HCT116 (cell line): ENCODE results near the gene KANSL1. TPM values are rescaled to one million over a fixed set of nuclear protein-coding genes. Genes with fewer than 3 reads are reported as not detected.

Source experiments
- ATAC-seq: fragments of 200-7000 bp; cut with Tn5 transposase; 2 replicates; pipeline ENCODE4 v1.9.1; 2020; ENCODE audit warnings: mild to moderate bottlenecking, moderate library complexity
- BruUV-seq: library from RNA; stranded (reverse); fragments of 400-500 nt; replicated peaks from 2 replicates; lab custom pipeline; 2021; lab: Mats Ljungman, UMichigan
- CTCF ChIA-PET: fragments of 300-600 bp; sonication (Branson Sonifier 250); formaldehyde crosslinking; loops from one replicate; lab custom pipeline; 2021; ENCODE audit warnings: antibody characterized with exemption; lab: Charles Lee
- POLR2A ChIA-PET: fragments of 300-600, 350-600 bp; sonication (Branson Sonifier 250); formaldehyde crosslinking; loops from one replicate; lab custom pipeline; 2021; ENCODE audit warnings: antibody characterized with exemption; lab: Charles Lee
- RAD21 ChIA-PET, 2 experiments: fragments of 300-600 bp; sonication (Branson Sonifier 250); formaldehyde crosslinking; loops; one replicate each; lab custom pipeline; 2023; ENCODE audit warnings: low total read pairs in 2 of 2; ENCODE audit not compliant: uncharacterized antibody in 2 of 2, unreplicated experiment in 2 of 2, low non-redundant PET in 1 of 2; lab: Charles Lee
- DNase-seq: peaks from one replicate; pipeline ENCODE4 v3.0.0-alpha.2; 2010; ENCODE audit warnings: low read depth, low spot score
- H2AFZ ChIP-seq: fragments of 200-600 bp; shearing (Covaris generic), sonication (generic); 2 replicates; pipeline ENCODE4 v1.6.1; 2017; ENCODE audit warnings: low read depth, mixed run types, mixed read lengths, antibody characterized with exemption, low read length; ENCODE audit not compliant: poor library complexity, severe bottlenecking
- H3K27ac ChIP-seq: 2 replicates; pipeline ENCODE4 v1.5.1; 2012; ENCODE audit warnings: low read depth, low read length
- H3K27me3 ChIP-seq: fragments of 200-600 bp; sonication (generic); 2 replicates; pipeline ENCODE4 v1.6.1; 2016; ENCODE audit warnings: mixed run types, low read length, mixed read lengths; ENCODE audit not compliant: insufficient read depth
- H3K36me3 ChIP-seq, 2 experiments: fragments of 200-500 bp in 1 of 2; fragments of 200-600 bp in 1 of 2; sonication (Bioruptor generic) in 1 of 2; sonication (generic) in 1 of 2; 2 replicates each; pipeline versions ENCODE4 v1.5.1 to v1.6.1; 2014 to 2016; ENCODE audit warnings: low read length in 2 of 2, inconsistent platforms in 1 of 2, mixed read lengths in 1 of 2, mixed run types in 1 of 2; ENCODE audit not compliant: insufficient read depth in 2 of 2, control insufficient read depth in 1 of 2
- H3K4me1 ChIP-seq, 2 experiments: fragments of 200-600 bp in 1 of 2; sonication (generic) in 1 of 2; 2 replicates each; pipeline versions ENCODE4 v1.5.1 to v1.6.1; 2012 to 2017; ENCODE audit warnings: low read length in 2 of 2, inconsistent platforms in 1 of 2, mild to moderate bottlenecking in 1 of 2, mixed read lengths in 1 of 2, mixed run types in 1 of 2, moderate library complexity in 1 of 2; ENCODE audit not compliant: insufficient read depth in 2 of 2, control insufficient read depth in 1 of 2
- H3K4me2 ChIP-seq: fragments of 200-600 bp; sonication (generic); 2 replicates; pipeline ENCODE4 v1.6.1; 2017; ENCODE audit warnings: mixed run types, low read length, mixed read lengths
- H3K4me3 ChIP-seq, 2 experiments: fragments of 200-600 bp in 1 of 2; sonication (generic) in 1 of 2; replicated peaks in 1 of 2; 2 replicates each; pipeline ENCODE4 v1.5.1; 2011 to 2016; ENCODE audit warnings: low read length in 2 of 2, control low read depth in 1 of 2, low read depth in 1 of 2, mild to moderate bottlenecking in 1 of 2, mixed read lengths in 1 of 2, mixed run types in 1 of 2
- H3K79me2 ChIP-seq: fragments of 200-600 bp; sonication (generic); 2 replicates; pipeline ENCODE4 v1.6.1; 2017; ENCODE audit warnings: mild to moderate bottlenecking, mixed run types, low read length, moderate library complexity, mixed read lengths; ENCODE audit not compliant: insufficient read depth
- H3K9ac ChIP-seq: fragments of 200-600 bp; sonication (generic); 2 replicates; pipeline ENCODE4 v1.6.1; 2016; ENCODE audit warnings: low read length, mixed read lengths
- H3K9me2 ChIP-seq: fragments of 200-600 bp; sonication (generic), shearing (Covaris generic); 2 replicates; pipeline ENCODE4 v1.6.1; 2017; ENCODE audit warnings: mixed run types, mild to moderate bottlenecking, moderate library complexity; ENCODE audit not compliant: insufficient read depth
- H3K9me3 ChIP-seq, 2 experiments: fragments of 200-500 bp in 1 of 2; fragments of 200-600 bp in 1 of 2; sonication (Bioruptor generic) in 1 of 2; sonication (generic) in 1 of 2; 2 replicates each; pipeline ENCODE4 v1.6.1; 2014 to 2017; ENCODE audit warnings: low read length in 2 of 2, mixed read lengths in 2 of 2, inconsistent platforms in 1 of 2, low read depth in 1 of 2, mild to moderate bottlenecking in 1 of 2, mixed run types in 1 of 2, moderate library complexity in 1 of 2; ENCODE audit not compliant: control insufficient read depth in 1 of 2, insufficient read depth in 1 of 2
- H4K20me1 ChIP-seq: fragments of 200-600 bp; sonication (generic), shearing (Covaris generic); 2 replicates; pipeline ENCODE4 v1.6.1; 2017; ENCODE audit warnings: mixed run types, mild to moderate bottlenecking, moderate library complexity; ENCODE audit not compliant: insufficient read depth
- CBX3 ChIP-seq: IDR thresholded peaks from 2 replicates; pipeline ENCODE4 v1.6.1; 2012; ENCODE audit warnings: low read depth
- EGR1 ChIP-seq: IDR thresholded peaks from 2 replicates; pipeline ENCODE4 v1.6.1; 2012; ENCODE audit warnings: low read depth
- ELF1 ChIP-seq: IDR thresholded peaks from 2 replicates; pipeline ENCODE4 v1.6.1; 2012; ENCODE audit warnings: low read depth, borderline replicate concordance
- EZH2phosphoT487 ChIP-seq: fragments of 200-600 bp; IDR thresholded peaks from 2 replicates; pipeline ENCODE4 v1.6.1; 2018; ENCODE audit warnings: antibody characterized with exemption, borderline replicate concordance
- FOSL1 ChIP-seq: IDR thresholded peaks from 2 replicates; pipeline ENCODE4 v1.6.1; 2012; ENCODE audit warnings: low read depth
- JUND ChIP-seq: IDR thresholded peaks from 2 replicates; pipeline ENCODE4 v1.6.1; 2012
- POLR2A ChIP-seq: IDR thresholded peaks from 2 replicates; pipeline ENCODE4 v1.7.0; 2011; ENCODE audit warnings: borderline replicate concordance; ENCODE audit not compliant: insufficient read depth, insufficient read length; ENCODE audit errors: extremely low read depth
- POLR2AphosphoS5 ChIP-seq: IDR thresholded peaks from 2 replicates; pipeline ENCODE4 v1.6.1; 2011; ENCODE audit warnings: mild to moderate bottlenecking, low read depth, low read length, moderate library complexity
- RAD21 ChIP-seq: IDR thresholded peaks from 2 replicates; pipeline ENCODE4 v1.6.1; 2012; ENCODE audit warnings: low read depth, mild to moderate bottlenecking
- TCF7L2 ChIP-seq: IDR thresholded peaks from 2 replicates; pipeline ENCODE4 v1.7.0; 2011; ENCODE audit warnings: borderline replicate concordance, inconsistent platforms; ENCODE audit not compliant: insufficient read depth, insufficient read length; ENCODE audit errors: extremely low read depth
- ZFX ChIP-seq: fragments of 450-650 bp; IDR thresholded peaks from 2 replicates; pipeline ENCODE4 v1.6.1; 2017
- ZNF274 ChIP-seq: fragments of 200-500 bp; sonication (Bioruptor generic); IDR thresholded peaks from 2 replicates; pipeline ENCODE4 v1.6.1; 2014; ENCODE audit warnings: mild to moderate bottlenecking, low read depth, low read length, inconsistent platforms
- intact Hi-C: fragments of 100-400 bp; cut with micrococcal nuclease; formaldehyde crosslinking; loops from 2 replicates; pipeline ENCODE4 v1.10.0; 2022
- total RNA-seq: library from RNA; stranded (reverse); gene quantifications from one replicate; pipeline ENCODE4 v1.2.1, GENCODE V29; 2021; ENCODE audit not compliant: unreplicated experiment
- TF ChIP-seq, protein P1 (sequence below): IDR thresholded peaks from 2 replicates; pipeline ENCODE4 v1.6.1; 2012; ENCODE audit warnings: low read depth
- TF ChIP-seq, protein P2 (sequence below), 3 experiments: fragments of 200-600 bp in 1 of 3; sonication (generic) in 1 of 3; IDR thresholded peaks in 2 of 3; conservative IDR thresholded peaks in 1 of 3; 2 replicates each; pipeline ENCODE4 v1.5.1; 2012 to 2017; ENCODE audit warnings: low read depth in 2 of 3, low read length in 2 of 3, antibody characterized with exemption in 1 of 3, borderline replicate concordance in 1 of 3, control low read depth in 1 of 3, mild to moderate bottlenecking in 1 of 3, mixed read lengths in 1 of 3, mixed run types in 1 of 3, moderate library complexity in 1 of 3; ENCODE audit not compliant: insufficient read depth in 1 of 3
- TF ChIP-seq, protein P3 (sequence below): IDR thresholded peaks from 2 replicates; pipeline ENCODE4 v1.6.1; 2012
- TF ChIP-seq, protein P4 (sequence below): IDR thresholded peaks from 2 replicates; pipeline ENCODE4 v1.6.1; 2012

The KANSL1 gene
- total RNA-seq, 1 experiment from 2014 or later = 77.5 TPM

DNA sequence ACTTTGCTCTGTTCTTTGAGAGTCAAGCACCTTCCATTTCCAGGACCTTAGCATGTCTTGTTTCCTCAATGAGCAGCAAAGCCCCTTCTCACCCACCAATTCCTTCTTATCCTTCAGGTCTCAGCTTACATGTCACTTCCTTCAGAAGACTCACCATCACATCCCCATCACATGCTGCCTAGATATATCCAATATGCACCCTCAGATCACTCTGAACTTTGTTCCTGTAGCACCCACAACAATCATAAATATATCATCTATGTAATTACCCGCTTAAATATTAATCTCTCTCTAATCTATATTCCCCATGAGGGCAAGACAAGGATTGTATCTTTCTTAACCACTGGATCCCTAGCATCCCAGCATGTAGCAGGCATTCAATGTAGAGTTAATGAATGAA, 30.4 kb downstream of the KANSL1 start:
- no peak for ATAC-seq

DNA sequence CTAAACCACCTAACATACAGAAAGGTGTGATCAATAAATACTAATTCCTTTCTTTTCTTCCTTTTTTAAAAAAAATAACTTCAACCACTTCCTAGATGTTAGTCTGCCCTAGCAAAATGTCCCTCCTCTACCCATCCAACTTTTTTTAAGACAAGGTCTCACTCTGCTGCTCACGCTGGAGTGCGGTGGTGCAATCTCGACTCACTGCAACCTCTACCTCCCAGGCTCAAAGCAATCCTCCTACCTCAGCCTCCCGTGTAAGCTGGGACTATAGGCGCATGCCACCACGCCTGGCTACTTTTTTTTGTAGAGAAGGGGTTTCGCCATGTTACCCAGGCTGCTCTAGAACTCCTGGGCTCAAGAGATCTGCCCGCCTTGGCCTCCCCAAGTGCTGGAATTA, 33.1 kb downstream of the KANSL1 start:
- Histone ChIP-seq H3K4me3 (no peak overlapping the region), H3K4me2 (no peak overlapping the region), H3K9ac (no peak overlapping the region), H2AFZ (no peak overlapping the region), H3K4me1 (peaks cover 7 to 11% of the 10 kb centered on the region in 2 experiments; a peak in 2 of 4 replicates), H3K36me3 (no peaks in the 10 kb centered on the region), H3K27ac (no peak overlapping the region), H3K9me2 (no peaks in the 10 kb centered on the region), H3K79me2 (peaks cover 98% of the 10 kb centered on the region), H3K27me3 (no peaks in the 10 kb centered on the region), H3K9me3 (no peaks in the 10 kb centered on the region), H4K20me1 (peaks cover 59% of the 10 kb centered on the region; the same call in 1 of the 2 replicates)
- BruUV-seq = no TSS peak
- RAD21 ChIA-PET = no interaction called here
- DNase-seq = no peak
- intact Hi-C loops = no loop called here
- POLR2A ChIA-PET = interaction anchor here (1.2 kb wide), 1 partner anchor 33 kb away, joined by 3 read pairs; the partner anchor contains the start of gene KANSL1
- no peak for ATAC-seq
- CTCF ChIA-PET = interaction anchor here (2.3 kb wide), 1 partner anchor 33 kb away, joined by 8 read pairs; the partner anchor contains the start of gene KANSL1
- TF ChIP-seq FOSL1 (no peak), TCF7L2 (no peak), EZH2phosphoT487 (no peak), ZFX (no peak), EGR1 (no peak), CBX3 (no peak)
- TF ChIP-seq, protein P1, sequence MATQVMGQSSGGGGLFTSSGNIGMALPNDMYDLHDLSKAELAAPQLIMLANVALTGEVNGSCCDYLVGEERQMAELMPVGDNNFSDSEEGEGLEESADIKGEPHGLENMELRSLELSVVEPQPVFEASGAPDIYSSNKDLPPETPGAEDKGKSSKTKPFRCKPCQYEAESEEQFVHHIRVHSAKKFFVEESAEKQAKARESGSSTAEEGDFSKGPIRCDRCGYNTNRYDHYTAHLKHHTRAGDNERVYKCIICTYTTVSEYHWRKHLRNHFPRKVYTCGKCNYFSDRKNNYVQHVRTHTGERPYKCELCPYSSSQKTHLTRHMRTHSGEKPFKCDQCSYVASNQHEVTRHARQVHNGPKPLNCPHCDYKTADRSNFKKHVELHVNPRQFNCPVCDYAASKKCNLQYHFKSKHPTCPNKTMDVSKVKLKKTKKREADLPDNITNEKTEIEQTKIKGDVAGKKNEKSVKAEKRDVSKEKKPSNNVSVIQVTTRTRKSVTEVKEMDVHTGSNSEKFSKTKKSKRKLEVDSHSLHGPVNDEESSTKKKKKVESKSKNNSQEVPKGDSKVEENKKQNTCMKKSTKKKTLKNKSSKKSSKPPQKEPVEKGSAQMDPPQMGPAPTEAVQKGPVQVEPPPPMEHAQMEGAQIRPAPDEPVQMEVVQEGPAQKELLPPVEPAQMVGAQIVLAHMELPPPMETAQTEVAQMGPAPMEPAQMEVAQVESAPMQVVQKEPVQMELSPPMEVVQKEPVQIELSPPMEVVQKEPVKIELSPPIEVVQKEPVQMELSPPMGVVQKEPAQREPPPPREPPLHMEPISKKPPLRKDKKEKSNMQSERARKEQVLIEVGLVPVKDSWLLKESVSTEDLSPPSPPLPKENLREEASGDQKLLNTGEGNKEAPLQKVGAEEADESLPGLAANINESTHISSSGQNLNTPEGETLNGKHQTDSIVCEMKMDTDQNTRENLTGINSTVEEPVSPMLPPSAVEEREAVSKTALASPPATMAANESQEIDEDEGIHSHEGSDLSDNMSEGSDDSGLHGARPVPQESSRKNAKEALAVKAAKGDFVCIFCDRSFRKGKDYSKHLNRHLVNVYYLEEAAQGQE = no peak
- TF ChIP-seq, protein P2, sequence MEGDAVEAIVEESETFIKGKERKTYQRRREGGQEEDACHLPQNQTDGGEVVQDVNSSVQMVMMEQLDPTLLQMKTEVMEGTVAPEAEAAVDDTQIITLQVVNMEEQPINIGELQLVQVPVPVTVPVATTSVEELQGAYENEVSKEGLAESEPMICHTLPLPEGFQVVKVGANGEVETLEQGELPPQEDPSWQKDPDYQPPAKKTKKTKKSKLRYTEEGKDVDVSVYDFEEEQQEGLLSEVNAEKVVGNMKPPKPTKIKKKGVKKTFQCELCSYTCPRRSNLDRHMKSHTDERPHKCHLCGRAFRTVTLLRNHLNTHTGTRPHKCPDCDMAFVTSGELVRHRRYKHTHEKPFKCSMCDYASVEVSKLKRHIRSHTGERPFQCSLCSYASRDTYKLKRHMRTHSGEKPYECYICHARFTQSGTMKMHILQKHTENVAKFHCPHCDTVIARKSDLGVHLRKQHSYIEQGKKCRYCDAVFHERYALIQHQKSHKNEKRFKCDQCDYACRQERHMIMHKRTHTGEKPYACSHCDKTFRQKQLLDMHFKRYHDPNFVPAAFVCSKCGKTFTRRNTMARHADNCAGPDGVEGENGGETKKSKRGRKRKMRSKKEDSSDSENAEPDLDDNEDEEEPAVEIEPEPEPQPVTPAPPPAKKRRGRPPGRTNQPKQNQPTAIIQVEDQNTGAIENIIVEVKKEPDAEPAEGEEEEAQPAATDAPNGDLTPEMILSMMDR (IDR thresholded peaks at IDR 0.05 in 2 of 3, conservative IDR thresholded peaks at IDR 0.05 in 1 of 3; ENCODE audit: borderline replicate concordance in 1 of 3, insufficient read depth in 1 of 3, low read depth in 2 of 3, low read length in 2 of 3) = no peak
- TF ChIP-seq, protein P3, sequence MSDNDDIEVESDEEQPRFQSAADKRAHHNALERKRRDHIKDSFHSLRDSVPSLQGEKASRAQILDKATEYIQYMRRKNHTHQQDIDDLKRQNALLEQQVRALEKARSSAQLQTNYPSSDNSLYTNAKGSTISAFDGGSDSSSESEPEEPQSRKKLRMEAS = no peak
- TF ChIP-seq, protein P4, sequence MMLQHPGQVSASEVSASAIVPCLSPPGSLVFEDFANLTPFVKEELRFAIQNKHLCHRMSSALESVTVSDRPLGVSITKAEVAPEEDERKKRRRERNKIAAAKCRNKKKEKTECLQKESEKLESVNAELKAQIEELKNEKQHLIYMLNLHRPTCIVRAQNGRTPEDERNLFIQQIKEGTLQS = no peak

More for the DNA sequence above, 30.4 kb downstream of the KANSL1 start:
- intact Hi-C loops = no loop called here
- DNase-seq = no peak
- Histone ChIP-seq H3K4me1 (peaks cover 6 to 7% of the 10 kb centered on the region in 2 experiments; a peak in 2 of 4 replicates), H3K27me3 (no peaks in the 10 kb centered on the region), H3K9me3 (no peaks in the 10 kb centered on the region), H3K36me3 (no peaks in the 10 kb centered on the region), H3K27ac (no peak overlapping the region), H3K4me3 (no peak overlapping the region), H3K9me2 (no peaks in the 10 kb centered on the region), H3K79me2 (peaks cover 98% of the 10 kb centered on the region), H3K9ac (no peak overlapping the region), H2AFZ (no peak overlapping the region), H4K20me1 (peaks cover 61% of the 10 kb centered on the region), H3K4me2 (no peak overlapping the region)
- ChIA-PET POLR2A (no interaction called here), CTCF (no interaction called here), RAD21 (no interaction called here)
- no TSS peak for BruUV-seq
- no peak for TF ChIP-seq TCF7L2
- TF ChIP-seq, protein P3 = no peak
- no peak for TF ChIP-seq POLR2AphosphoS5
- no peak for TF ChIP-seq JUND
- no peak for TF ChIP-seq RAD21
- no peak for TF ChIP-seq POLR2A
- no peak for TF ChIP-seq ELF1
- no peak for TF ChIP-seq FOSL1
- TF ChIP-seq ZNF274 = no peak
